H1 (cell line): ENCODE measurements around the gene ATP1B3. TPM values are rescaled to one million over a fixed set of nuclear protein-coding genes. Genes with fewer than 3 reads are reported as not detected.

Source experiments
- CBX8 ChIP-seq: fragments of 300-800, 300-1000 bp; sonication (generic); IDR thresholded peaks from 2 replicates; pipeline ENCODE4 v1.7.1; 2016; ENCODE audit warnings: low read depth, low read length, borderline replicate concordance
- CEBPB ChIP-seq: IDR thresholded peaks from 2 replicates; pipeline ENCODE4 v1.6.1; 2012; ENCODE audit warnings: low read depth, low read length
- CTBP2 ChIP-seq: IDR thresholded peaks from 2 replicates; pipeline ENCODE4 v1.7.0; 2011; ENCODE audit warnings: borderline replicate concordance, mild to moderate bottlenecking, moderate library complexity, mixed read lengths, low read length; ENCODE audit not compliant: insufficient read depth, insufficient read length
- EZH2 ChIP-seq: fragments of 200-600 bp; sonication (generic); IDR thresholded peaks from 2 replicates; pipeline ENCODE4 v1.7.1; 2012; ENCODE audit warnings: low read depth, mild to moderate bottlenecking, moderate library complexity, low read length, inconsistent platforms; ENCODE audit not compliant: severe bottlenecking
- GTF2F1 ChIP-seq: IDR thresholded peaks from 2 replicates; pipeline ENCODE4 v1.6.1; 2012; ENCODE audit warnings: low read depth, low read length, improper control_type of control experiment, borderline replicate concordance
- JUND ChIP-seq: IDR thresholded peaks from 2 replicates; pipeline ENCODE4 v1.6.1; 2011; ENCODE audit warnings: mild to moderate bottlenecking, improper control_type of control experiment, low read length
- POLR2A ChIP-seq, 2 experiments: IDR thresholded peaks; 1 replicate in 1 of 2; 2 replicates in 1 of 2; pipeline ENCODE4 v1.6.1; 2011; ENCODE audit warnings: low read depth in 2 of 2, low read length in 2 of 2, mild to moderate bottlenecking in 2 of 2; ENCODE audit errors: control extremely low read depth in 1 of 2
- RFX5 ChIP-seq: IDR thresholded peaks from 2 replicates; pipeline ENCODE4 v1.6.1; 2011; ENCODE audit warnings: low read depth, low read length, improper control_type of control experiment, borderline replicate concordance
- SIRT6 ChIP-seq: IDR thresholded peaks from one replicate; pipeline ENCODE4 v1.7.1; 2012; ENCODE audit warnings: low read length, inconsistent platforms
- SRF ChIP-seq: IDR thresholded peaks from 2 replicates; pipeline ENCODE4 v1.6.1; 2011; ENCODE audit warnings: mild to moderate bottlenecking, low read depth, low read length, moderate library complexity
- TEAD4 ChIP-seq: IDR thresholded peaks from 2 replicates; pipeline ENCODE4 v1.6.1; 2012; ENCODE audit warnings: low read depth, low read length, inconsistent platforms, mixed read lengths
- polyA plus RNA-seq, 7 experiments: library from polyadenylated mRNA; depleted of rRNA in 3 of 7; stranded (reverse) in 5 of 7; unstranded in 2 of 7; fragments of >200 nt in 5 of 7; fragments of 200-250 nt in 2 of 7; gene quantifications; 1 replicate in 5 of 7; 2 replicates in 1 of 7; 4 replicates in 1 of 7; pipeline versions ENCODE4 v1.2.1 to v1.2.3, GENCODE V29; 2011 to 2013; ENCODE audit warnings: missing spikeins in 2 of 7, mixed read lengths in 2 of 7
- total RNA-seq: library from RNA; stranded (reverse); fragmentation: NEBNext Ultra II Directional; extraction: Animal tissue kit (Norgen Biotek cat#: 25700); gene quantifications from 2 replicates; pipeline ENCODE4 v1.2.1, GENCODE V29; 2021
- TF ChIP-seq, protein P1 (sequence below): fragments of 300-600 bp; sonication (generic); IDR thresholded peaks from 2 replicates; pipeline ENCODE4 v1.7.1; 2012; ENCODE audit warnings: low read length, moderate library complexity, mild to moderate bottlenecking, inconsistent platforms; ENCODE audit not compliant: insufficient replicate concordance

Gene ATP1B3
- total and polyA plus RNA-seq, 2 of the 8 experiments (the other 6 are each of a cell fraction or from before 2014, with no cell fraction given) = 233 to 342 TPM

DNA sequence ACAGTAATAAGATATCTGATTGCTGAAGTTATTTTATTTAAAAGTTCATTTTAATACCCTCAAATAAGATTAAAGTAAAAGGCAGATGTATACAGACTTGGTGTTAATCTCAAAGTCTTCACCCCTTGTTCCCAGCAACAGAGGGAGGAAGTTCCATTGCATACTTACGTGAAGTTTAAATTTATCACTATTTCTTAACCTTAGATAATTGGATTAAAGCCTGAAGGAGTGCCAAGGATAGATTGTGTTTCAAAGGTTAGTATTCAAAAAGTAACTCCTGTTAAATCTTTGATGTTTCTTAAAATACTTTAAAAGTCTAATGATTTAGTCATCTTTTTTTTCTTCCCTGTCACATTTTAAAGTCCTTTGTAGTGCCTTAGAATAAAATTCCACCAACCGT is 39.3 kb downstream of the ATP1B3 start (continued):
- TF ChIP-seq, protein P1, sequence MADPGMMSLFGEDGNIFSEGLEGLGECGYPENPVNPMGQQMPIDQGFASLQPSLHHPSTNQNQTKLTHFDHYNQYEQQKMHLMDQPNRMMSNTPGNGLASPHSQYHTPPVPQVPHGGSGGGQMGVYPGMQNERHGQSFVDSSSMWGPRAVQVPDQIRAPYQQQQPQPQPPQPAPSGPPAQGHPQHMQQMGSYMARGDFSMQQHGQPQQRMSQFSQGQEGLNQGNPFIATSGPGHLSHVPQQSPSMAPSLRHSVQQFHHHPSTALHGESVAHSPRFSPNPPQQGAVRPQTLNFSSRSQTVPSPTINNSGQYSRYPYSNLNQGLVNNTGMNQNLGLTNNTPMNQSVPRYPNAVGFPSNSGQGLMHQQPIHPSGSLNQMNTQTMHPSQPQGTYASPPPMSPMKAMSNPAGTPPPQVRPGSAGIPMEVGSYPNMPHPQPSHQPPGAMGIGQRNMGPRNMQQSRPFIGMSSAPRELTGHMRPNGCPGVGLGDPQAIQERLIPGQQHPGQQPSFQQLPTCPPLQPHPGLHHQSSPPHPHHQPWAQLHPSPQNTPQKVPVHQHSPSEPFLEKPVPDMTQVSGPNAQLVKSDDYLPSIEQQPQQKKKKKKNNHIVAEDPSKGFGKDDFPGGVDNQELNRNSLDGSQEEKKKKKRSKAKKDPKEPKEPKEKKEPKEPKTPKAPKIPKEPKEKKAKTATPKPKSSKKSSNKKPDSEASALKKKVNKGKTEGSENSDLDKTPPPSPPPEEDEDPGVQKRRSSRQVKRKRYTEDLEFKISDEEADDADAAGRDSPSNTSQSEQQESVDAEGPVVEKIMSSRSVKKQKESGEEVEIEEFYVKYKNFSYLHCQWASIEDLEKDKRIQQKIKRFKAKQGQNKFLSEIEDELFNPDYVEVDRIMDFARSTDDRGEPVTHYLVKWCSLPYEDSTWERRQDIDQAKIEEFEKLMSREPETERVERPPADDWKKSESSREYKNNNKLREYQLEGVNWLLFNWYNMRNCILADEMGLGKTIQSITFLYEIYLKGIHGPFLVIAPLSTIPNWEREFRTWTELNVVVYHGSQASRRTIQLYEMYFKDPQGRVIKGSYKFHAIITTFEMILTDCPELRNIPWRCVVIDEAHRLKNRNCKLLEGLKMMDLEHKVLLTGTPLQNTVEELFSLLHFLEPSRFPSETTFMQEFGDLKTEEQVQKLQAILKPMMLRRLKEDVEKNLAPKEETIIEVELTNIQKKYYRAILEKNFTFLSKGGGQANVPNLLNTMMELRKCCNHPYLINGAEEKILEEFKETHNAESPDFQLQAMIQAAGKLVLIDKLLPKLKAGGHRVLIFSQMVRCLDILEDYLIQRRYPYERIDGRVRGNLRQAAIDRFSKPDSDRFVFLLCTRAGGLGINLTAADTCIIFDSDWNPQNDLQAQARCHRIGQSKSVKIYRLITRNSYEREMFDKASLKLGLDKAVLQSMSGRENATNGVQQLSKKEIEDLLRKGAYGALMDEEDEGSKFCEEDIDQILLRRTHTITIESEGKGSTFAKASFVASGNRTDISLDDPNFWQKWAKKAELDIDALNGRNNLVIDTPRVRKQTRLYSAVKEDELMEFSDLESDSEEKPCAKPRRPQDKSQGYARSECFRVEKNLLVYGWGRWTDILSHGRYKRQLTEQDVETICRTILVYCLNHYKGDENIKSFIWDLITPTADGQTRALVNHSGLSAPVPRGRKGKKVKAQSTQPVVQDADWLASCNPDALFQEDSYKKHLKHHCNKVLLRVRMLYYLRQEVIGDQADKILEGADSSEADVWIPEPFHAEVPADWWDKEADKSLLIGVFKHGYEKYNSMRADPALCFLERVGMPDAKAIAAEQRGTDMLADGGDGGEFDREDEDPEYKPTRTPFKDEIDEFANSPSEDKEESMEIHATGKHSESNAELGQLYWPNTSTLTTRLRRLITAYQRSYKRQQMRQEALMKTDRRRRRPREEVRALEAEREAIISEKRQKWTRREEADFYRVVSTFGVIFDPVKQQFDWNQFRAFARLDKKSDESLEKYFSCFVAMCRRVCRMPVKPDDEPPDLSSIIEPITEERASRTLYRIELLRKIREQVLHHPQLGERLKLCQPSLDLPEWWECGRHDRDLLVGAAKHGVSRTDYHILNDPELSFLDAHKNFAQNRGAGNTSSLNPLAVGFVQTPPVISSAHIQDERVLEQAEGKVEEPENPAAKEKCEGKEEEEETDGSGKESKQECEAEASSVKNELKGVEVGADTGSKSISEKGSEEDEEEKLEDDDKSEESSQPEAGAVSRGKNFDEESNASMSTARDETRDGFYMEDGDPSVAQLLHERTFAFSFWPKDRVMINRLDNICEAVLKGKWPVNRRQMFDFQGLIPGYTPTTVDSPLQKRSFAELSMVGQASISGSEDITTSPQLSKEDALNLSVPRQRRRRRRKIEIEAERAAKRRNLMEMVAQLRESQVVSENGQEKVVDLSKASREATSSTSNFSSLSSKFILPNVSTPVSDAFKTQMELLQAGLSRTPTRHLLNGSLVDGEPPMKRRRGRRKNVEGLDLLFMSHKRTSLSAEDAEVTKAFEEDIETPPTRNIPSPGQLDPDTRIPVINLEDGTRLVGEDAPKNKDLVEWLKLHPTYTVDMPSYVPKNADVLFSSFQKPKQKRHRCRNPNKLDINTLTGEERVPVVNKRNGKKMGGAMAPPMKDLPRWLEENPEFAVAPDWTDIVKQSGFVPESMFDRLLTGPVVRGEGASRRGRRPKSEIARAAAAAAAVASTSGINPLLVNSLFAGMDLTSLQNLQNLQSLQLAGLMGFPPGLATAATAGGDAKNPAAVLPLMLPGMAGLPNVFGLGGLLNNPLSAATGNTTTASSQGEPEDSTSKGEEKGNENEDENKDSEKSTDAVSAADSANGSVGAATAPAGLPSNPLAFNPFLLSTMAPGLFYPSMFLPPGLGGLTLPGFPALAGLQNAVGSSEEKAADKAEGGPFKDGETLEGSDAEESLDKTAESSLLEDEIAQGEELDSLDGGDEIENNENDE = no peak
- TF ChIP-seq RFX5 (no peak), CBX8 (no peak), SIRT6 (no peak), JUND (no peak), TEAD4 (no peak), SRF (no peak), EZH2 (no peak), CTBP2 (no peak), GTF2F1 (no peak), POLR2A (IDR thresholded peaks at IDR 0.05; ENCODE audit: control extremely low read depth in 1 of 2, low read depth in 2 of 2, low read length in 2 of 2) (no peak), CEBPB (no peak)
